Endodermal cell (in vitro differentiated cells): Measurements from ENCODE around the gene SREK1IP1. TPM values are rescaled to one million over a fixed set of nuclear protein-coding genes. Genes with fewer than 3 reads are reported as not detected.
A peak's percentile ranks its signal among the peaks of the same experiment; 100 is the strongest.

ENCODE experiments used
- DNase-seq: peaks from one replicate; pipeline ENCODE4 v3.0.0-alpha.2; 2017
- H3K27ac ChIP-seq: 2 replicates; pipeline ENCODE4 v1.5.1; 2013; ENCODE audit warnings: mild to moderate bottlenecking, low read depth, low read length, moderate library complexity
- H3K27me3 ChIP-seq: 2 replicates; pipeline ENCODE4 v1.6.1; 2013; ENCODE audit warnings: mild to moderate bottlenecking, low read length, moderate library complexity; ENCODE audit not compliant: insufficient read depth, control insufficient read depth, poor library complexity, severe bottlenecking
- H3K36me3 ChIP-seq: 2 replicates; pipeline ENCODE4 v1.7.0; 2013; ENCODE audit warnings: mild to moderate bottlenecking, low read length, moderate library complexity; ENCODE audit not compliant: control insufficient read depth, insufficient read depth
- H3K4me1 ChIP-seq: one replicate; pipeline ENCODE4 v1.7.0; 2013; ENCODE audit warnings: low read length; ENCODE audit not compliant: control insufficient read depth, insufficient read depth
- H3K4me3 ChIP-seq: 2 replicates; pipeline ENCODE4 v1.5.1; 2013; ENCODE audit warnings: mild to moderate bottlenecking, low read length, moderate library complexity
- H3K9ac ChIP-seq: 2 replicates; pipeline ENCODE4 v1.6.1; 2013; ENCODE audit warnings: mild to moderate bottlenecking, low read length, moderate library complexity; ENCODE audit not compliant: poor library complexity, severe bottlenecking; ENCODE audit errors: extremely low read depth
- H3K9me3 ChIP-seq: 2 replicates; pipeline ENCODE4 v1.6.1; 2013; ENCODE audit warnings: mild to moderate bottlenecking, low read length, moderate library complexity; ENCODE audit not compliant: control insufficient read depth
- H3K27ac Mint-ChIP-seq: 2 replicates; pipeline ENCODE4 v1.8.0; 2020; ENCODE audit warnings: mixed read lengths
- H3K27me3 Mint-ChIP-seq: 2 replicates; pipeline ENCODE4 v1.8.0; 2021; ENCODE audit warnings: mild to moderate bottlenecking, mixed read lengths; ENCODE audit not compliant: insufficient read depth
- H3K36me3 Mint-ChIP-seq: 2 replicates; pipeline ENCODE4 v1.8.0; 2020; ENCODE audit warnings: low read depth, mixed read lengths
- H3K4me1 Mint-ChIP-seq: 2 replicates; pipeline ENCODE4 v1.8.0; 2020; ENCODE audit warnings: mixed read lengths
- H3K4me3 Mint-ChIP-seq: 2 replicates; pipeline ENCODE4 v1.8.0; 2020; ENCODE audit warnings: mild to moderate bottlenecking, moderate library complexity, mixed read lengths
- H3K9me3 Mint-ChIP-seq: 2 replicates; pipeline ENCODE4 v1.8.0; 2020; ENCODE audit warnings: mild to moderate bottlenecking, mixed read lengths
- CTCF ChIP-seq: fragments of 200-600 bp; sonication (generic); conservative IDR thresholded peaks from 2 replicates; pipeline ENCODE4 v1.5.0; 2021; ENCODE audit warnings: antibody characterized with exemption, mild to moderate bottlenecking
- WGBS, 2 experiments: methylation state at CpG; one replicate each; pipeline versions ENCODE4 v1.1.5 to v1.1.7; 2013; ENCODE audit warnings: missing lambda C conversion rate in 2 of 2, mixed read lengths in 1 of 2; ENCODE audit not compliant: insufficient coverage in 1 of 2, insufficient read length in 1 of 2; 5-methylcytosine and 5-hydroxymethylcytosine counted together
- long read RNA-seq, 4 experiments: library from polyadenylated mRNA in 2 of 4; library from RNA in 1 of 4; library from capped mRNA in 1 of 4; stranded (forward) in 3 of 4; unstranded in 1 of 4; transcript quantifications; one replicate each; pipeline ENCODE4 v2.0.0, GENCODE V29; 2020 to 2021; ENCODE audit warnings: inconsistent platforms in 1 of 4
- polyA plus RNA-seq, 2 experiments: library from polyadenylated mRNA; stranded (reverse); fragments of 50-300 nt; gene quantifications; one replicate each; pipeline ENCODE4 v1.2.3, GENCODE V29; 2013
- total RNA-seq, 2 donors: library from RNA; stranded (reverse); fragmentation: NEBNext Ultra II Directional in 1 of 2; extraction: Animal tissue kit (Norgen Biotek cat#: 25700) in 1 of 2; gene quantifications; 2 replicates in 1 of 2; 3 replicates in 1 of 2; pipeline ENCODE4 v1.2.1, GENCODE V29; 2021

The SREK1IP1 gene
- 10 to 100 TPM; 51.6 to 55.1 TPM for total RNA-seq
- 18.7 TPM for polyA plus RNA-seq (2013, experiment 1 of 2)
- polyA plus RNA-seq (2013, experiment 2 of 2), result 22.5 TPM
- long read RNA-seq, experiment 1, full-length matches to known transcripts, result 16 of 34 reads
- long read RNA-seq, experiment 1, partial matches to known transcripts, result 3 of 34 reads
- long read RNA-seq, experiment 1, other reads (novel, unspliced or antisense), result 15 of 34 reads
- long read RNA-seq, experiment 2, full-length matches to known transcripts, result 73 of 107 reads
- long read RNA-seq, experiment 2, partial matches to known transcripts, result 3 of 107 reads
- long read RNA-seq, experiment 2, other reads (novel, unspliced or antisense), result 31 of 107 reads
- long read RNA-seq, experiment 3, full-length matches to known transcripts, result 9 of 19 reads
- long read RNA-seq, experiment 3, partial matches to known transcripts, result 5 of 19 reads
- long read RNA-seq, experiment 3, other reads (novel, unspliced or antisense), result 5 of 19 reads
- long read RNA-seq, experiment 4, full-length matches to known transcripts, result 75 of 100 reads
- long read RNA-seq, experiment 4, partial matches to known transcripts, result 1 of 100 reads
- long read RNA-seq, experiment 4, other reads (novel, unspliced or antisense), result 24 of 100 reads

GRCh38 chr5:64768358-64769312 is at the start of gene SREK1IP1, which contains the start of gene CWC27:
Gene SREK1IP1 (minus strand): TSS chr5:64768691. CDS start chr5:64768517, 174 bp downstream.
Gene CWC27 (plus strand): TSS chr5:64768930. CDS start chr5:64769147, 217 bp downstream.
- H3K4me3 ChIP-seq, result peak within 1 kb of the TSS; percentile 99
- H3K4me1 ChIP-seq, result peaks cover under 1% of the 10 kb centered on the region
- Mint-ChIP-seq H3K27ac (peak within 1 kb of the TSS; percentile 100), H3K36me3 (peaks cover 22% of the 10 kb centered on the region), H3K4me3 (peak within 1 kb of the TSS; percentile 96), H3K4me1 (peaks cover 54% of the 10 kb centered on the region), H3K9me3 (no peaks in the 10 kb centered on the region), H3K27me3 (no peaks in the 10 kb centered on the region)
- H3K36me3 ChIP-seq, result peaks cover 36% of the 10 kb centered on the region
- no peaks in the 10 kb centered on the region for H3K27me3 ChIP-seq
- peak; percentile 92 for DNase-seq
- 0% methylated on average over 16 to 46 of the region's 48 CpGs for WGBS, 2 experiments
- TF ChIP-seq CTCF, result peak; percentile 46
- peak within 1 kb of the TSS; percentile 85 for H3K9ac ChIP-seq
- peak within 1 kb of the TSS; percentile 92 for H3K27ac ChIP-seq
- H3K9me3 ChIP-seq, result no peaks in the 10 kb centered on the region

- Histone ChIP-seq H3K27ac (no peak overlapping the region), H3K27me3 (no peaks in the 10 kb centered on the region), H3K36me3 (peaks cover 72% of the 10 kb centered on the region), H3K4me1 (no peaks in the 10 kb centered on the region), H3K9ac (no peak overlapping the region), H3K4me3 (no peak overlapping the region), H3K9me3 (no peaks in the 10 kb centered on the region)
- TF ChIP-seq CTCF, result no peak
- Mint-ChIP-seq H3K4me1 (no peaks in the 10 kb centered on the region), H3K27me3 (no peaks in the 10 kb centered on the region), H3K4me3 (no peak overlapping the region), H3K36me3 (peaks cover 16% of the 10 kb centered on the region), H3K9me3 (no peaks in the 10 kb centered on the region), H3K27ac (no peak overlapping the region)
- 94 to 100% methylated on average over 1 to 3 of the region's 3 CpGs for WGBS, 2 experiments
- DNase-seq, result no peak
Measured at GRCh38 chr5:64818245-64818644, 49.8 kb upstream of the SREK1IP1 start.

- Mint-ChIP-seq H3K36me3 (peaks cover 16% of the 10 kb centered on the region), H3K4me3 (no peak overlapping the region), H3K27ac (no peak overlapping the region), H3K4me1 (no peaks in the 10 kb centered on the region), H3K9me3 (no peaks in the 10 kb centered on the region), H3K27me3 (no peaks in the 10 kb centered on the region)
- no peak overlapping the region for H3K4me3 ChIP-seq
- peaks cover 73% of the 10 kb centered on the region for H3K36me3 ChIP-seq
- 98% methylated on average over 2 of the region's 2 CpGs; no CpG with 5 or more reads in 1 of the 2 experiments for WGBS, 2 experiments
- H3K27me3 ChIP-seq, result no peaks in the 10 kb centered on the region
- H3K9ac ChIP-seq, result no peak overlapping the region
- no peak for TF ChIP-seq CTCF
- H3K27ac ChIP-seq, result no peak overlapping the region
- DNase-seq, result no peak
- no peaks in the 10 kb centered on the region for H3K9me3 ChIP-seq
- H3K4me1 ChIP-seq, result no peaks in the 10 kb centered on the region
Measured at GRCh38 chr5:64814073-64814472, 45.6 kb upstream of the SREK1IP1 start.
